ENCODE results near the gene PWWP2A.

DNA sequence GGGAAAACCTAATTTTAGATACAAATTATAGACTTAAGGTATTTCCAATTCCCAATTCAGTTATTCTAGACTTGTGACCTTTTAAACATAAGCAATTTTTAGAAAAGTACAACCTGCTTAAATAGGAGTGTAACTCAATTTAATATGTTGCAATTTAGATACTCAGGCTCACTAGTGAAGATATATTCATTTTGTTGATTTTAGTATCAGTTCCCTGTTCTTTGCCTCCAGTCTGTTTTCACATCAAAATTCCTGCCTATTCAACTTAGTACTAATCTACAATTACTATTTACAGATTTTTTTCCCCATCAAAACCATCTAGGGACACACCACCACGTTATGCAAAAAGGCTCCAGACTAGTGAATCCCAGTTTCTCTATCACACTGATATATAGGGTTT lies 30.4 kb downstream of the PWWP2A start:
- TF ChIP-seq, protein P1, sequence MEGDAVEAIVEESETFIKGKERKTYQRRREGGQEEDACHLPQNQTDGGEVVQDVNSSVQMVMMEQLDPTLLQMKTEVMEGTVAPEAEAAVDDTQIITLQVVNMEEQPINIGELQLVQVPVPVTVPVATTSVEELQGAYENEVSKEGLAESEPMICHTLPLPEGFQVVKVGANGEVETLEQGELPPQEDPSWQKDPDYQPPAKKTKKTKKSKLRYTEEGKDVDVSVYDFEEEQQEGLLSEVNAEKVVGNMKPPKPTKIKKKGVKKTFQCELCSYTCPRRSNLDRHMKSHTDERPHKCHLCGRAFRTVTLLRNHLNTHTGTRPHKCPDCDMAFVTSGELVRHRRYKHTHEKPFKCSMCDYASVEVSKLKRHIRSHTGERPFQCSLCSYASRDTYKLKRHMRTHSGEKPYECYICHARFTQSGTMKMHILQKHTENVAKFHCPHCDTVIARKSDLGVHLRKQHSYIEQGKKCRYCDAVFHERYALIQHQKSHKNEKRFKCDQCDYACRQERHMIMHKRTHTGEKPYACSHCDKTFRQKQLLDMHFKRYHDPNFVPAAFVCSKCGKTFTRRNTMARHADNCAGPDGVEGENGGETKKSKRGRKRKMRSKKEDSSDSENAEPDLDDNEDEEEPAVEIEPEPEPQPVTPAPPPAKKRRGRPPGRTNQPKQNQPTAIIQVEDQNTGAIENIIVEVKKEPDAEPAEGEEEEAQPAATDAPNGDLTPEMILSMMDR (IDR thresholded peaks at IDR 0.05; ENCODE audit: low read length) = no peak
- TF ChIP-seq EZH2 (IDR thresholded peaks at IDR 0.05; ENCODE audit: borderline replicate concordance, low read length) = no peak
